Measurements from ENCODE around the gene DISP2. TPM values are rescaled to one million over a fixed set of nuclear protein-coding genes. Genes with fewer than 3 reads are reported as not detected.

The DISP2 gene
- 10 to 100 TPM in 2 of 4 donors, 1 to 10 TPM in 2; 8.6 to 12.9 (median 10.9) TPM for total RNA-seq

- in situ Hi-C loops (cut with MboI; ENCODE audit: low pct_ligation_motif_present in 1 of 4, low pct_unique_long_range_greater_than_20kb in 1 of 4, low sequenced_read_pairs in 3 of 4): no loop called here
- H3K4me3 ChIP-seq: peak within 1 kb of the TSS; percentile 28 to 57 (median 34)
These were observed at the start of gene DISP2 for GRCh38 chr15:40357723-40358470. TSS of gene DISP2 (plus strand) at chr15:40358219. CDS start at chr15:40358322, 103 bp downstream.

GRCh38 chr15:40309344-40309862, 48.6 kb upstream of the DISP2 start:
- 77 to 88% methylated on average over 4 to 8 of the region's 8 CpGs for WGBS, 2 donors (ENCODE audit: low coverage in 1 of 2)
- no peak for DNase-seq
- peak overlapping the region in 1 of 4 donors; percentile 84 for H3K27ac ChIP-seq
- TF ChIP-seq CTCF (IDR thresholded peaks at IDR 0.05): no peak
- TF ChIP-seq POLR2A (IDR thresholded peaks at IDR 0.05): no peak
- TF ChIP-seq POLR2AphosphoS5 (IDR thresholded peaks at IDR 0.05): no peak
- TF ChIP-seq EP300 (IDR thresholded peaks at IDR 0.05; ENCODE audit: low read depth): no peak
- H3K4me3 ChIP-seq: no peak overlapping the region
- no peaks in the 10 kb centered on the region for H3K9me3 ChIP-seq
- no peaks in the 10 kb centered on the region for H3K27me3 ChIP-seq
- intact Hi-C loops (cut with DNase I; ENCODE audit: low total_unique reads) (no loop called here), in situ Hi-C loops (cut with MboI; ENCODE audit: low pct_ligation_motif_present in 1 of 4, low pct_unique_long_range_greater_than_20kb in 1 of 4, low sequenced_read_pairs in 3 of 4) (loop anchor here in 1 of 4 donors (25.0 kb wide), 1 partner anchor 103 kb away; the partner anchor contains the start of gene IVD)
- peaks cover 0 to 36% (median 8%) of the 10 kb centered on the region in 4 donors for H3K4me1 ChIP-seq
- no peaks in the 10 kb centered on the region for H3K36me3 ChIP-seq

More at GRCh38 chr15:40357723-40358470, at the start of gene DISP2:
- peak; percentile 92 for DNase-seq
- intact Hi-C loops (cut with DNase I; ENCODE audit: low total_unique reads): no loop called here
- Histone ChIP-seq H3K4me1 (peaks cover 18 to 47% (median 30%) of the 10 kb centered on the region in 4 donors), H3K27me3 (no peaks in the 10 kb centered on the region), H3K36me3 (peaks cover 0 to 5% (median 0%) of the 10 kb centered on the region in 4 donors), H3K27ac (peak within 1 kb of the TSS; percentile 78 to 98 (median 87)), H3K9me3 (no peaks in the 10 kb centered on the region)
- TF ChIP-seq EP300 (IDR thresholded peaks at IDR 0.05; ENCODE audit: low read depth) (no peak), POLR2AphosphoS5 (IDR thresholded peaks at IDR 0.05) (peak in 2 of 3 donors; percentile 58 to 61), POLR2A (IDR thresholded peaks at IDR 0.05) (peak; percentile 80), CTCF (IDR thresholded peaks at IDR 0.05) (peak in 1 of 5 experiments; percentile 10)
- WGBS, 2 donors (ENCODE audit: low coverage in 1 of 2): 3% methylated on average over 44 of the region's 82 CpGs; no CpG with 5 or more reads in 1 of the 2 donors

GRCh38 chr15:40310001-40310959, 47.7 kb upstream of the DISP2 start:
- Histone ChIP-seq H3K9me3 (no peaks in the 10 kb centered on the region), H3K4me3 (no peak overlapping the region), H3K27ac (no peak overlapping the region), H3K36me3 (no peaks in the 10 kb centered on the region), H3K4me1 (peaks cover 0 to 36% (median 8%) of the 10 kb centered on the region in 4 donors), H3K27me3 (no peaks in the 10 kb centered on the region)
- TF ChIP-seq CTCF (IDR thresholded peaks at IDR 0.05) (peak; percentile 61 to 80 (median 70)), EP300 (IDR thresholded peaks at IDR 0.05; ENCODE audit: low read depth) (no peak)
- intact Hi-C loops (cut with DNase I; ENCODE audit: low total_unique reads): no loop called here
- DNase-seq: peak; percentile 65
- WGBS, 2 donors (ENCODE audit: low coverage in 1 of 2): 16% methylated on average over 4 of the region's 4 CpGs; no CpG with 5 or more reads in 1 of the 2 donors
- in situ Hi-C loops (cut with MboI; ENCODE audit: low pct_ligation_motif_present in 1 of 4, low pct_unique_long_range_greater_than_20kb in 1 of 4, low sequenced_read_pairs in 3 of 4): loop anchor here in 1 of 4 donors (25.0 kb wide), 1 partner anchor 102 kb away; the partner anchor contains the start of gene IVD
